Measurements from ENCODE around the gene ATP9B.

DNA sequence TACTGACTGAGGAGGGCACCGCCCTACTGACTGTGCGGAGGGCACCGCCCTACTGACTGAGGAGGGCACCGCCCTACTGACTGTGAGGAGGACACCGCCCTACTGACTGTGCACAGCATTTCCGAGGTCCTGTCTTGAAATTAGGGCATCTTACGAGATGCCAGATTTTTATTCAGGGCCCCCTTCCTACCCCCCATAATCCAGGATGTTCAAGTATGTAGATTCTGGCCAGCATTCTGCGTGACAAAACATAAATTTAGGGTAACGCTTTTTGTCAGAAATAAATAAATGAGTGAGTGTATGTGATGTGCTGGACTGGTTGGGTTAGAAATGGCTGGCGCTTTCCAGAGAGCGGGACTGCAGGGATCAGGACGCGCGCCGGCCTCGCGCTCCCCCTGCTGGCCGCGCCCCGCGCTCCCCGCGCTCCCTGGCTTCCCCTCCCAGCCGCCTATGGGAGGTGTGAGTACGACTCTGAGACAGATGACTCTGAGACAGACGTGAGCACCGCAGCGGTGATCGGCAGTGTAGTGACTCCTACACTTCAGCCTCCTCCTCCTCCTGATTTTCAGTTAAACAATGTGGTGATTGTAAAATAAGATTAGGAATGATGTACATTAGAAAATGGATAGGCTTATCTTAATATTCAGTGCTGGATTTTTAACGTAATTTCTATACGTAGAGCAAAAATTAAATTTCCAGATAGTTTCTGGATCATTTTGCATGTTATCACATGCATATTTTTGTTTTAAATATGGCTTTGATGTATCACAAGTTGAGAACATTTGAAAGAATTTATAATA lies 177.3 kb downstream of the ATP9B start:
- TF ChIP-seq, protein P1, sequence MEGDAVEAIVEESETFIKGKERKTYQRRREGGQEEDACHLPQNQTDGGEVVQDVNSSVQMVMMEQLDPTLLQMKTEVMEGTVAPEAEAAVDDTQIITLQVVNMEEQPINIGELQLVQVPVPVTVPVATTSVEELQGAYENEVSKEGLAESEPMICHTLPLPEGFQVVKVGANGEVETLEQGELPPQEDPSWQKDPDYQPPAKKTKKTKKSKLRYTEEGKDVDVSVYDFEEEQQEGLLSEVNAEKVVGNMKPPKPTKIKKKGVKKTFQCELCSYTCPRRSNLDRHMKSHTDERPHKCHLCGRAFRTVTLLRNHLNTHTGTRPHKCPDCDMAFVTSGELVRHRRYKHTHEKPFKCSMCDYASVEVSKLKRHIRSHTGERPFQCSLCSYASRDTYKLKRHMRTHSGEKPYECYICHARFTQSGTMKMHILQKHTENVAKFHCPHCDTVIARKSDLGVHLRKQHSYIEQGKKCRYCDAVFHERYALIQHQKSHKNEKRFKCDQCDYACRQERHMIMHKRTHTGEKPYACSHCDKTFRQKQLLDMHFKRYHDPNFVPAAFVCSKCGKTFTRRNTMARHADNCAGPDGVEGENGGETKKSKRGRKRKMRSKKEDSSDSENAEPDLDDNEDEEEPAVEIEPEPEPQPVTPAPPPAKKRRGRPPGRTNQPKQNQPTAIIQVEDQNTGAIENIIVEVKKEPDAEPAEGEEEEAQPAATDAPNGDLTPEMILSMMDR (IDR thresholded peaks at IDR 0.05; ENCODE audit: low read depth, low read length): peak; percentile 100
- TF ChIP-seq EZH2phosphoT487 (IDR thresholded peaks at IDR 0.05; ENCODE audit: low read depth): no peak
